ENCODE measurements around the gene ZC3H12D. TPM values are rescaled to one million over a fixed set of nuclear protein-coding genes. Genes with fewer than 3 reads are reported as not detected.
"Not testable (repeated sequence)": the region's sequence is repeated elsewhere in the genome, so short reads cannot be mapped to it uniquely, and the experiment has no call there.

Gene ZC3H12D
- total and polyA plus RNA-seq, 4 experiments from 2014 or later = 3.1 to 106 (median 50.6) TPM

DNA sequence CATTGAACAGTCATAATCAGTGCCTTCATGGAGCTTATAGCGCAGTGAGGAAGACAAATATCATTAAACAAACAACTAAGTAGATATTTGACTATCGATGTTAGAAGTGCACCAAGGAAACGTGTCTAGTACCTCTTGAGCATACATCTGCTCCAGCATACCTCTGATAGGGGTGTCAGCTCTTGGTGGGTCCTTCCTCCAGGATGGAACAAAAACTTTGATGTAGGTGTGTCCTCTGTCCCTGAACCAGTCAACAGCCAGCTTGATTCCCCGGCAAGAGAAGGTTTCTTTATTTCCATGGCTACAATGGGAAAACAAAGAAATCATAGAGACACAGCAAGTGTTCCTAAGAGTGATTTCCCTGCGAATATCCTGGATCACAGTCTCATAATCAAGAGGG lies 23.1 kb downstream of the ZC3H12D start:
- Histone ChIP-seq H3K4me3 (ENCODE audit: low read length in 2 of 2) (no peak overlapping the region), H3K36me3 (ENCODE audit: insufficient read depth, low read length) (peaks cover 68% of the 10 kb centered on the region), H3K27ac (ENCODE audit: low read depth, low read length) (no peak overlapping the region), H3K9me3 (ENCODE audit: control insufficient read depth in 1 of 2, low read length in 2 of 2) (no peaks in the 10 kb centered on the region), H3K4me1 (ENCODE audit: insufficient read depth, low read length) (peaks cover 23% of the 10 kb centered on the region), H3K27me3 (ENCODE audit: insufficient read depth, low read length) (no peaks in the 10 kb centered on the region)
- Mint-ChIP-seq H3K4me3 (no peak overlapping the region), H3K36me3 (peaks cover 59 to 85% of the 10 kb centered on the region in 2 donors), H3K4me1 (peaks cover 23 to 48% (median 37%) of the 10 kb centered on the region in 4 donors), H3K27me3 (no peaks in the 10 kb centered on the region), H3K9me3 (no peaks in the 10 kb centered on the region), H3K27ac (peak overlapping the region in 6 of 7 donors; percentile 11 to 89 (median 24))
- CTCF ChIA-PET (ENCODE audit: partially characterized antibody) = interaction anchor here (1.2 to 1.8 kb wide), 3 partner anchors 12 to 55 kb away, joined by 3 to 7 read pairs (median 4); no protein-coding TSS in a partner anchor
- intact Hi-C loops (cut with micrococcal nuclease) = no loop called here
- POLR2A ChIA-PET (ENCODE audit: partially characterized antibody) = no interaction called here
- DNase-seq = peak in 1 of 5 donors; percentile 3

DNA sequence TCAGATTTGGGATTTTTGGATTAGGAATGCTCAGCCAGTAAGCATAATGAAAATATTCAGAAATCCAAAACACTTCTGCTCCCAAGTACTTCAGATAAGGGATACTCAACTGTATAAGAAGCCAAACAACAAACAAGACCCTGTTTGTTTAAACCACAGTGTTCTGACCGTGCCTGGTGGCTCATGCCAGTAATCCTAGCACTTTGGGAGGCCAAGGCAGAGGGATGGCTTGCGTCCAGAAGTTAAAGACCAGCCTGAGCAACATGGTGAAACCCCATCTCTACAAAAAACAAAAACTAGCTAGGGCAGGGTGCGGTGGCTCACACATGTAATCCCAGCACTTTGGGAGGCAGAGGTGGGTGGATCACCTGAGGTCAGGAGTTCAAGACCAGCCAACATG lies 24.6 kb downstream of the ZC3H12D start:
- H3K4me3 ChIP-seq (ENCODE audit: low read length in 2 of 2); H3K4me3 Mint-ChIP-seq; H3K27ac ChIP-seq (ENCODE audit: low read depth, low read length); H3K27me3 ChIP-seq (ENCODE audit: insufficient read depth, low read length); H3K9me3 Mint-ChIP-seq; H3K27me3 Mint-ChIP-seq; intact Hi-C loops (cut with micrococcal nuclease); H3K9me3 ChIP-seq (ENCODE audit: control insufficient read depth in 1 of 2, low read length in 2 of 2): not testable (repeated sequence)
- peak in 1 of 5 donors; percentile 8 for DNase-seq
- Mint-ChIP-seq H3K4me1 (peaks cover 21 to 44% (median 31%) of the 10 kb centered on the region in 4 donors), H3K36me3 (peaks cover 62 to 86% of the 10 kb centered on the region in 2 donors), H3K27ac (peak overlapping the region in 1 of 7 donors; percentile 11)
- Histone ChIP-seq H3K36me3 (ENCODE audit: insufficient read depth, low read length) (peaks cover 72% of the 10 kb centered on the region), H3K4me1 (ENCODE audit: insufficient read depth, low read length) (peaks cover 11% of the 10 kb centered on the region)
- ChIA-PET POLR2A (ENCODE audit: partially characterized antibody) (interaction anchor here (0.9 kb wide), 1 partner anchor 23 kb away, joined by 4 read pairs; no protein-coding TSS in a partner anchor), CTCF (ENCODE audit: partially characterized antibody) (interaction anchor here (1.0 to 1.8 kb wide), 3 partner anchors 13 to 86 kb away, joined by 3 to 7 read pairs (median 3); partner anchors contain the start of gene PPIL4)

DNA sequence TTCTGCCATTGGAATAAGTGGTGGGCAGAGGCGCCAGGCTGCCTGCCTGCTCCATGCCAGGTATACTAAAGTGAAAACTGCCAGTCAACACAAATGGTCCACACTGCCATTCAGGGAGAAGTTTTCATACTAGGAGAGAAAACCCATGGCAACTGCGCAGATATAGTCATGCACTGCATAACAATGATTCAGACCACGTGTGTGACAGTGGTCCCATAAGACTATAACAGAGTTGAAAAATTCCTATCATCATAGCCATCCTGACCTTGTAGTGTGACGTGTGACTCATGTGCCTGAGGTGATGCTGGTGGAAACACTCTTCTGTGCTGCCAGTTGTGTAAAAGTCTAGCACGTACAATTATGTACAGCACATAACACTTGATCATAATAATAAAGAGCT lies 25.1 kb downstream of the ZC3H12D start:
- no peak overlapping the region for H3K27ac ChIP-seq (ENCODE audit: low read depth, low read length)
- no peak overlapping the region for H3K4me3 ChIP-seq (ENCODE audit: low read length in 2 of 2)
- H3K9me3 ChIP-seq (ENCODE audit: control insufficient read depth in 1 of 2, low read length in 2 of 2) = no peaks in the 10 kb centered on the region
- Mint-ChIP-seq H3K27me3 (no peaks in the 10 kb centered on the region), H3K36me3 (peaks cover 66 to 87% of the 10 kb centered on the region in 2 donors), H3K9me3 (no peaks in the 10 kb centered on the region), H3K4me1 (peaks cover 23 to 46% (median 32%) of the 10 kb centered on the region in 4 donors), H3K4me3 (no peak overlapping the region), H3K27ac (peak overlapping the region in 1 of 7 donors; percentile 59)
- ChIA-PET POLR2A (ENCODE audit: partially characterized antibody) (no interaction called here), CTCF (ENCODE audit: partially characterized antibody) (interaction anchor here (1.0 kb wide), 1 partner anchor 86 kb away, joined by 3 read pairs; the partner anchor contains the start of gene PPIL4)
- H3K4me1 ChIP-seq (ENCODE audit: insufficient read depth, low read length) = peaks cover 11% of the 10 kb centered on the region
- H3K27me3 ChIP-seq (ENCODE audit: insufficient read depth, low read length) = no peaks in the 10 kb centered on the region
- intact Hi-C loops (cut with micrococcal nuclease) = no loop called here
- DNase-seq = peak in 1 of 5 donors; percentile 3
- H3K36me3 ChIP-seq (ENCODE audit: insufficient read depth, low read length) = peaks cover 77% of the 10 kb centered on the region

DNA sequence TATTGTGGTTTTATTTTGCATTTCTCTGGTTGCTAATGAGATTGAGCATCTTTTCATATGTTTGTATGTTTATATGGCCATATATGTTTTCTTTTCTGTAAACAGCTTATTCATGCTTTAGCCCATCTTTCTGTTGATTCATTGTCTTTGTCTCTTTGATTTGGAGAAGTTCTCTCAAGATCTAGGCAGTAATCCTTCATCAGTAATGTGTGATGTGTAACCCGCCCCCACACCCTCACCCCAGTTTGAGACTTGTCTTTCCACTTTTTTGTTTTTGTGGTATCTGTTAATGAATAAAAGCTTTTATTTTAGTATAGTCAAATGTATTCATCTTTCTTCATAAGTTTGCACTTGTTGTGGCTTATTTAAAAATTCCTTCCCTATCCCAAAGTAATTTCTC lies 26.0 kb downstream of the ZC3H12D start:
- Histone ChIP-seq H3K9me3 (ENCODE audit: control insufficient read depth in 1 of 2, low read length in 2 of 2) (no peaks in the 10 kb centered on the region), H3K27ac (ENCODE audit: low read depth, low read length) (no peak overlapping the region), H3K4me3 (ENCODE audit: low read length in 2 of 2) (no peak overlapping the region), H3K36me3 (ENCODE audit: insufficient read depth, low read length) (peaks cover 71% of the 10 kb centered on the region), H3K27me3 (ENCODE audit: insufficient read depth, low read length) (no peaks in the 10 kb centered on the region), H3K4me1 (ENCODE audit: insufficient read depth, low read length) (peaks cover 3% of the 10 kb centered on the region)
- no peak for DNase-seq
- Mint-ChIP-seq H3K36me3 (peaks cover 63 to 81% of the 10 kb centered on the region in 2 donors), H3K27ac (peak overlapping the region in 5 of 7 donors; percentile 5 to 74 (median 59)), H3K27me3 (no peaks in the 10 kb centered on the region), H3K9me3 (no peaks in the 10 kb centered on the region), H3K4me1 (peaks cover 16 to 36% (median 23%) of the 10 kb centered on the region in 4 donors), H3K4me3 (no peak overlapping the region)
- ChIA-PET CTCF (ENCODE audit: partially characterized antibody) (interaction anchor here (1.5 to 2.2 kb wide), 2 partner anchors 24 to 59 kb away, joined by 3 to 11 read pairs; no protein-coding TSS in a partner anchor), POLR2A (ENCODE audit: partially characterized antibody) (interaction anchor here (1.4 kb wide), 1 partner anchor 10 kb away, joined by 4 read pairs; no protein-coding TSS in a partner anchor)
- intact Hi-C loops (cut with micrococcal nuclease) = no loop called here

DNA sequence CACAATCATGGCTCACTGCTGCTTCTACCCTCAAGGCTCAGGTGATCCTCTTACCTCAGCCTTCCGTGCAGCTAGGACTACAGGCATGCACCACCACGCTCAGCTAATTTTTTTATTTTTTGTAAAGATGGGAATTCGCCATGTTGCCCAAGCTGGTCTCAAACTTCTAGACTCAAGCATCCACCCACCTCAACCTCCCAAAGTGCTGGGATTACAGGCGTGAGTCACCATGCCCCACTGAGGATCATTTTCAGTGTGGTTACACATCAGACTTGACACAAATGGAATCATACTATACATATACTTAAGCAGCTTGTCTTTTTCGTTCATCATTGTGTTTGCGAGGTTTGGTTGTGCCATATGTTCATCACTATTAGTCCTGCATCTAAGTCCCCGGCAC lies 26.6 kb downstream of the ZC3H12D start:
- no peak overlapping the region for H3K4me3 Mint-ChIP-seq
- CTCF ChIA-PET (ENCODE audit: partially characterized antibody) = interaction anchor here (1.4 to 2.2 kb wide), 4 partner anchors 25 to 430 kb away, joined by 3 to 11 read pairs (median 4); no protein-coding TSS in a partner anchor
- H3K9me3 ChIP-seq (ENCODE audit: control insufficient read depth in 1 of 2, low read length in 2 of 2) = no peaks in the 10 kb centered on the region
- no peaks in the 10 kb centered on the region for H3K27me3 Mint-ChIP-seq
- H3K4me3 ChIP-seq (ENCODE audit: low read length in 2 of 2) = no peak overlapping the region
- POLR2A ChIA-PET (ENCODE audit: partially characterized antibody) = interaction anchor here (1.4 kb wide), 1 partner anchor 9 kb away, joined by 4 read pairs; no protein-coding TSS in a partner anchor
- no peaks in the 10 kb centered on the region for H3K27me3 ChIP-seq (ENCODE audit: insufficient read depth, low read length)
- H3K27ac ChIP-seq (ENCODE audit: low read depth, low read length) = no peak overlapping the region
- peaks cover 62 to 79% of the 10 kb centered on the region in 2 donors for H3K36me3 Mint-ChIP-seq
- H3K36me3 ChIP-seq (ENCODE audit: insufficient read depth, low read length) = peaks cover 67% of the 10 kb centered on the region
- H3K4me1 ChIP-seq (ENCODE audit: insufficient read depth, low read length) = no peaks in the 10 kb centered on the region
- H3K9me3 Mint-ChIP-seq = no peaks in the 10 kb centered on the region
- peaks cover 12 to 32% (median 19%) of the 10 kb centered on the region in 4 donors for H3K4me1 Mint-ChIP-seq
- intact Hi-C loops (cut with micrococcal nuclease) = no loop called here
- peak overlapping the region in 5 of 7 donors; percentile 5 to 59 (median 18) for H3K27ac Mint-ChIP-seq
- DNase-seq = peak in 1 of 5 donors; percentile 17

DNA sequence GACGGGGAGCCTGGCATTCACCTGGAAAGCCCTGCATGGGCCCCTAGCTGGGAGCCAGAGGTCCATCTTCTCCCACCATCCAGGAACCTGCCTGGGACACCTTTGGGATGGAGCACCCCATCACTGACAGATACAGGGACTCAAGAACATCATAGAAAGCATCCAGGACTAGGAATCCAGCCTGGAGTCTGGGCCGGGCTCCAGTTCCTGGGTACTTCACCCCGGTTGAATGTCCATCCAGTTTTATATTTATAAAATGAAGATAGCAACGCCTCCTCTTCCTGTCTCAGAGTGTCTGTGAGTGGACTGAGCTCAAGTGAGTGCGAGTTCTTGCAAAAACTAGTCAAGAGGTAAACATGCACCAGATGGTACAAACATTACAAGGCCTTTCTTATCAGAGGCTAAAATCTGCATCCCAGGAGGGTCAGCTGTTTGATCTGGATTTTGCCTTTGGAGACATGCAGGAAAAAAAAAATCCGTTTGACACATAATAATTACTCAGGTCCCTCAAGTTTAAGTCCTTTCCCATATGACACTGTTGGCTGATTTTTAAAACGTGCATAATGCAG lies 27.4 kb downstream of the ZC3H12D start:
- peaks cover 60 to 79% of the 10 kb centered on the region in 2 donors for H3K36me3 Mint-ChIP-seq
- H3K4me1 Mint-ChIP-seq = peaks cover 8 to 24% (median 13%) of the 10 kb centered on the region in 4 donors
- ChIA-PET CTCF (ENCODE audit: partially characterized antibody) (interaction anchor here (0.6 to 2.2 kb wide), 6 partner anchors 15 to 429 kb away, joined by 3 to 11 read pairs (median 3); no protein-coding TSS in a partner anchor), POLR2A (ENCODE audit: partially characterized antibody) (interaction anchor here (0.9 kb wide), 1 partner anchor 12 kb away, joined by 3 read pairs; no protein-coding TSS in a partner anchor)
- H3K4me1 ChIP-seq (ENCODE audit: insufficient read depth, low read length) = no peaks in the 10 kb centered on the region
- DNase-seq = no peak
- H3K9me3 Mint-ChIP-seq = no peaks in the 10 kb centered on the region
- peaks cover 61% of the 10 kb centered on the region for H3K36me3 ChIP-seq (ENCODE audit: insufficient read depth, low read length)
- H3K27ac ChIP-seq (ENCODE audit: low read depth, low read length) = no peak overlapping the region
- H3K9me3 ChIP-seq (ENCODE audit: control insufficient read depth in 1 of 2, low read length in 2 of 2) = no peaks in the 10 kb centered on the region
- peak overlapping the region in 3 of 7 donors; percentile 37 to 77 (median 59) for H3K27ac Mint-ChIP-seq
- H3K4me3 Mint-ChIP-seq = no peak overlapping the region
- H3K27me3 ChIP-seq (ENCODE audit: insufficient read depth, low read length) = no peaks in the 10 kb centered on the region
- no peak overlapping the region for H3K4me3 ChIP-seq (ENCODE audit: low read length in 2 of 2)
- intact Hi-C loops (cut with micrococcal nuclease) = no loop called here
- H3K27me3 Mint-ChIP-seq = no peaks in the 10 kb centered on the region

DNA sequence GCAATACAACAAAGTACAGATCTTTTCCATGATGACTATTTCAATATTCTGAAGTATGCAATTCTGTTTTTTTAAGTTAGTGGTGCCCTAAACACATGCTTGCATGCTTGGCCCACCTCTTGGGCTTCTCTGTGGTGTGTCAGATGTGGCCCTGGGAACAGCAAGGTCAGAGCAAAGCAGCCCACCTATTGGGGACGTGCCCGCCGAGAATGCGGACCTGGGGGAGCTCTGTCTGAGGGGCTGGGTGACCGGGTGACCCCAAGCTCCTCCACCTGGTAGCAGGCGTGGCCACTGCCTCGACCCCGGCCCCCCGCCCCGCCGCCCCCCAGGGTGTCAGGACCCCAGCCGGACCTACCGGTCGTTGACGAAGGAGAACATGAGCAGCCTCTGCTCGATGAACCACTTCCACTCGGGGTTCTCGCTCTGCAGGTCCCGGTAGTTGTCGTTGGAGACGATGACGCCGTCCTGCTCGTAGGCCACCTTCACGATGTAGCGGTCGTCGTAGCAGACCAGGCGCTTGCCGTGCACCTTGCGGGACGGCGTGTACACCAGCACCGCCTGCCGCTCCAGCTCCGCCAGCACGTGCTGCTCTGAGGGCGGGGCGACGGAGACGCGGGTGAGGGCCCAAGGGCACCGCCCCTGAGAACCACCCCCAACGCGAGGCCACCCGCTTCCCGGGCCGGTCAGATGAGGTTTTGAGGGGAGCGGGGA lies 28.3 kb downstream of the ZC3H12D start:
- Mint-ChIP-seq H3K4me1 (peaks cover 7 to 21% (median 11%) of the 10 kb centered on the region in 4 donors), H3K4me3 (no peak overlapping the region), H3K36me3 (peaks cover 58 to 76% of the 10 kb centered on the region in 2 donors), H3K27me3 (no peaks in the 10 kb centered on the region), H3K9me3 (no peaks in the 10 kb centered on the region), H3K27ac (peak overlapping the region in 1 of 7 donors; percentile 77)
- no peaks in the 10 kb centered on the region for H3K9me3 ChIP-seq (ENCODE audit: control insufficient read depth in 1 of 2, low read length in 2 of 2)
- no peaks in the 10 kb centered on the region for H3K4me1 ChIP-seq (ENCODE audit: insufficient read depth, low read length)
- intact Hi-C loops (cut with micrococcal nuclease) = no loop called here
- H3K4me3 ChIP-seq (ENCODE audit: low read length in 2 of 2) = no peak overlapping the region
- H3K36me3 ChIP-seq (ENCODE audit: insufficient read depth, low read length) = peaks cover 61% of the 10 kb centered on the region
- DNase-seq = peak in 1 of 5 donors; percentile 11
- ChIA-PET CTCF (ENCODE audit: partially characterized antibody) (interaction anchor here (1.5 kb wide), 1 partner anchor 25 kb away, joined by 6 read pairs; no protein-coding TSS in a partner anchor), POLR2A (ENCODE audit: partially characterized antibody) (no interaction called here)
- H3K27ac ChIP-seq (ENCODE audit: low read depth, low read length) = no peak overlapping the region
- no peaks in the 10 kb centered on the region for H3K27me3 ChIP-seq (ENCODE audit: insufficient read depth, low read length)

Data from CD4-positive, alpha-beta memory T cell (primary cell).